Duodenal mucosa (tissue), 2 donors: Measurements from ENCODE around the gene FBXO34.

Source experiments
- H3K27ac ChIP-seq: one replicate; pipeline ENCODE4 v1.7.0; 2013; ENCODE audit warnings: low read depth, low read length
- H3K27me3 ChIP-seq, 2 donors: one replicate each; pipeline ENCODE4 v1.7.0; 2013; ENCODE audit warnings: low read length in 2 of 2, control low read depth in 1 of 2; ENCODE audit not compliant: insufficient read depth in 2 of 2, control insufficient read depth in 1 of 2
- H3K36me3 ChIP-seq, 2 donors: one replicate each; pipeline ENCODE4 v1.7.0; 2013; ENCODE audit warnings: low read length in 2 of 2, control low read depth in 1 of 2; ENCODE audit not compliant: insufficient read depth in 2 of 2, control insufficient read depth in 1 of 2
- H3K4me1 ChIP-seq, 2 donors: one replicate each; pipeline ENCODE4 v1.7.0; 2013; ENCODE audit warnings: low read length in 2 of 2, control low read depth in 1 of 2; ENCODE audit not compliant: insufficient read depth in 2 of 2, control insufficient read depth in 1 of 2
- H3K4me3 ChIP-seq, 2 donors: one replicate each; pipeline ENCODE4 v1.7.0; 2013; ENCODE audit warnings: low read length in 2 of 2, low read depth in 1 of 2
- H3K9ac ChIP-seq, 2 donors: one replicate each; pipeline ENCODE4 v1.7.0; 2013; ENCODE audit warnings: low read length in 2 of 2, low read depth in 1 of 2
- H3K9me3 ChIP-seq, 2 donors: one replicate each; pipeline ENCODE4 v1.7.0; 2013; ENCODE audit warnings: low read length in 2 of 2, control low read depth in 1 of 2; ENCODE audit not compliant: control insufficient read depth in 1 of 2

The FBXO34 gene, protein sequence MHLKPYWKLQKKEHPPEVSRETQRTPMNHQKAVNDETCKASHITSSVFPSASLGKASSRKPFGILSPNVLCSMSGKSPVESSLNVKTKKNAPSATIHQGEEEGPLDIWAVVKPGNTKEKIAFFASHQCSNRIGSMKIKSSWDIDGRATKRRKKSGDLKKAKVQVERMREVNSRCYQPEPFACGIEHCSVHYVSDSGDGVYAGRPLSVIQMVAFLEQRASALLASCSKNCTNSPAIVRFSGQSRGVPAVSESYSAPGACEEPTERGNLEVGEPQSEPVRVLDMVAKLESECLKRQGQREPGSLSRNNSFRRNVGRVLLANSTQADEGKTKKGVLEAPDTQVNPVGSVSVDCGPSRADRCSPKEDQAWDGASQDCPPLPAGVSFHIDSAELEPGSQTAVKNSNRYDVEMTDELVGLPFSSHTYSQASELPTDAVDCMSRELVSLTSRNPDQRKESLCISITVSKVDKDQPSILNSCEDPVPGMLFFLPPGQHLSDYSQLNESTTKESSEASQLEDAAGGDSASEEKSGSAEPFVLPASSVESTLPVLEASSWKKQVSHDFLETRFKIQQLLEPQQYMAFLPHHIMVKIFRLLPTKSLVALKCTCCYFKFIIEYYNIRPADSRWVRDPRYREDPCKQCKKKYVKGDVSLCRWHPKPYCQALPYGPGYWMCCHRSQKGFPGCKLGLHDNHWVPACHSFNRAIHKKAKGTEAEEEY

DNA sequence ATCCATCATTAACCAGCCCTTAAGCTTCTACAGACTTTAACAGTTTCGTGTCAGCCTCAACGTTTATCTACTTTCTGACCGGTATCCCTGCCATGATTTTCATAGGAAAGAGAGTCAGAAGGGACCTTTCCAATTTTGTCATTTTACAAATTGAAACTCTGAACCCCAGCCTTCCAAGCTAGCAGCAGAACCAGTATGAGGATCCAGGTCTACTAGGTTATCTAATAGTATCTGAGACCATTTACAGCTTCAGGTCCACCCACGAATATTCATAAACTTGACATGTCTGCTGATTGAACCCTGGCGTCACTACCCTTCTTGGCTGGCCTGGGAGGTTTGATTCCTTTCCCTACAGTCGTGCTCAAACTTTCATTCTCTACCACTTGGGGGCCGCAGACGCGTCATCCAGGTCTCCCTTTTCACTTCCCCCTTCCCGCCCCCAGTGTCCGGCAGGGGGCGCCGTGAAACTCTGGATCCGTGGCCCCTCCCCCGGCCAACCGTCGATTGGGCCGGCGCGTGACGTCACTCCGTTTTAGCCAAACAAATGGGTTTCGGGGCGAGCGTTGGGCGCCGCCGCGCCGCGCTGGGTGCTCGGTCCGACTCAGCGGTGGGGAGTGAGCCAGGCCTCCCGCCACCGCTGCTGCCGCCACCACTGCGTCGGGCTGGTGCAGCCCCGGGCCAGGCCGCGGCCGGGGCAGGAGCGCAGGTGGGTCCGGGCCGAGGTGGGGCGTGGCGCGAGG lies at the start of gene FBXO34:
TSS of gene FBXO34 (plus strand) at position 590 of the 740 bp plus-strand sequence. CDS start 78,970 bp downstream, outside the sequence.
- no peaks in the 10 kb centered on the region for H3K27me3 ChIP-seq
- H3K9me3 ChIP-seq, result no peaks in the 10 kb centered on the region
- no peaks in the 10 kb centered on the region for H3K36me3 ChIP-seq
- H3K9ac ChIP-seq, result peak within 1 kb of the TSS; percentile 98 to 99
- H3K4me1 ChIP-seq, result peaks cover 6 to 17% of the 10 kb centered on the region in 2 donors
- H3K4me3 ChIP-seq, result peak within 1 kb of the TSS; percentile 92 to 99
- peak within 1 kb of the TSS; percentile 98 for H3K27ac ChIP-seq

DNA sequence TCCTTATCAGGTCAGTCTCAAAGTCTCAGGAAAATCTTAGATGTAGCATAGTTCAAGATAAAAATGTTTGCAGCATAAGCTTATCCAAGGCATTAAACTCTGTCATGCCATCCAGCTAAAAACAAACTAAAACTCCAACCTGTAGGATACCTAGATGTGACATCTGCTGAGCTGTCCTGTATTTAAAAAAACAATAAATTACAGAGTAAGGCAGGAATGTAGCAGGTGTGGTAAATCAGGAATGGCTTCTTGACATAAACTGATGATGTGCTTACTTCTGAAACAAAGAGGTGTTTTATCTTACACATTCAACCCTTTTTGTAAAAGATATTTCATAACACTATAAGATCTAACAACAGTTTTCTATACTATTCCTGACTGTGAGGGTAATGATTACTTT lies 49.3 kb upstream of the FBXO34 start:
- H3K4me1 ChIP-seq, result peaks cover 0 to 9% of the 10 kb centered on the region in 2 donors
- no peak overlapping the region for H3K4me3 ChIP-seq
- H3K27me3 ChIP-seq, result no peaks in the 10 kb centered on the region
- no peak overlapping the region for H3K9ac ChIP-seq
- peaks cover 4 to 11% of the 10 kb centered on the region in 2 donors for H3K9me3 ChIP-seq
- H3K36me3 ChIP-seq, result no peaks in the 10 kb centered on the region
- no peak overlapping the region for H3K27ac ChIP-seq

DNA sequence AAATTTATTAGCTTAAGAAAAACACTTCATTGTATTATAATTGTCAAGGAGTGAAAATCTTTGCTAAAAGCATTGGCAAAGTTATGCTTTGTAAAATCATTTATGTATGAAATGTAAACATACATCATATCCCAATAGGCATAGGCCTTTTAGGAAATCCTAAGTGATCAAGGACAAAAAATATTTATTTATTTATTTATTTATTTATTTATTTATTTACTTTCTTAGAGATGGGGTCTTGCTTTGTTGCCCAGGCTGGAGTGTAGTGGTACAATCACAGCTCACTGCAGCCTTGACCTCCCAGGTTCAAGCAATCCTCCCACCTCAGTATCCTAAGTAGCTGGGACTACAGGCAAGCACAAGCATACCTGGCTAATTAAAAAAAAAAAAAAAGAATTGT lies 47.9 kb upstream of the FBXO34 start:
- Histone ChIP-seq H3K4me1 (peaks cover 0 to 9% of the 10 kb centered on the region in 2 donors), H3K9ac (no peak overlapping the region), H3K27me3 (no peaks in the 10 kb centered on the region), H3K9me3 (peaks cover 4 to 18% of the 10 kb centered on the region in 2 donors), H3K27ac (no peak overlapping the region), H3K36me3 (no peaks in the 10 kb centered on the region), H3K4me3 (no peak overlapping the region)

DNA sequence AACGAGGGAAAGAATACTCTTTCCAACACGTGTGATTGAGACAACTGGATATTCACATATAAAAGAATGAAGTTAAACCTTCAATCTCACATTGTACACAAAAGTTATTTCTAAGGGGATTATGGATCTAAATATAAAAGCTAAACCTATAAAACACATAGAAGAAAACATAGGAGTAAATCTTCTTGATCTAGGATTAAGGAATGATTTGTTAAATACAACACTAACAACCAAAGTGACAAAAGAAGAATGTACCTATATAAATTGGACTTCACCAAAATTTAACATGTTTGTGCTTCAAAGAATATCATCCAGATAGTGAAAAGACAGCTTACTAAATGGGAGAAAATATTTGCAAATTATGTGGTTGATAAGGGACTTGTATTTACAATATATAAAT lies 43.0 kb upstream of the FBXO34 start:
- Histone ChIP-seq H3K4me3 (no peak overlapping the region), H3K9ac (no peak overlapping the region), H3K27me3 (no peaks in the 10 kb centered on the region), H3K36me3 (no peaks in the 10 kb centered on the region), H3K4me1 (no peaks in the 10 kb centered on the region), H3K9me3 (peaks cover 4 to 18% of the 10 kb centered on the region in 2 donors), H3K27ac (no peak overlapping the region)

DNA sequence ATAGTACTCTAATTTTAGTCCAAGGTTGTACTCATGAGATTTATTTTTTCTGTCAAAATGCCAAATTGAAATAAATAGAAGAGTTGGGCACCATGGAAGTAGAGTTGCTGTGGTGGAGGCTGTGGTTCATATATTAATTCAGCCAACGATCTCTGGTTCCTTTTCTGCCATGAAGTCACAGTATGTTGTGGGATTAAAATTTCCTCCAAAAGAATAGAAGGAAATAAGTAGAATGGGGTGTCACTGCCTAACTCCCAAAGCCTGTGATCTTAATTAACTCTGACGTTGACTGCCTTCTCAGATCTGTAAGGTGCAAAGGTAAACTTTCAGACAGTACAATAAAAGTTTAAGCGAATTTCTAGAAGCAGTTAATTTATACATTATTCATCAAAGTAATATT lies 37.6 kb upstream of the FBXO34 start:
- Histone ChIP-seq H3K9me3 (no peaks in the 10 kb centered on the region), H3K27me3 (no peaks in the 10 kb centered on the region), H3K36me3 (no peaks in the 10 kb centered on the region), H3K27ac (no peak overlapping the region), H3K4me1 (peaks cover 0 to 5% of the 10 kb centered on the region in 2 donors), H3K9ac (no peak overlapping the region), H3K4me3 (no peak overlapping the region)

DNA sequence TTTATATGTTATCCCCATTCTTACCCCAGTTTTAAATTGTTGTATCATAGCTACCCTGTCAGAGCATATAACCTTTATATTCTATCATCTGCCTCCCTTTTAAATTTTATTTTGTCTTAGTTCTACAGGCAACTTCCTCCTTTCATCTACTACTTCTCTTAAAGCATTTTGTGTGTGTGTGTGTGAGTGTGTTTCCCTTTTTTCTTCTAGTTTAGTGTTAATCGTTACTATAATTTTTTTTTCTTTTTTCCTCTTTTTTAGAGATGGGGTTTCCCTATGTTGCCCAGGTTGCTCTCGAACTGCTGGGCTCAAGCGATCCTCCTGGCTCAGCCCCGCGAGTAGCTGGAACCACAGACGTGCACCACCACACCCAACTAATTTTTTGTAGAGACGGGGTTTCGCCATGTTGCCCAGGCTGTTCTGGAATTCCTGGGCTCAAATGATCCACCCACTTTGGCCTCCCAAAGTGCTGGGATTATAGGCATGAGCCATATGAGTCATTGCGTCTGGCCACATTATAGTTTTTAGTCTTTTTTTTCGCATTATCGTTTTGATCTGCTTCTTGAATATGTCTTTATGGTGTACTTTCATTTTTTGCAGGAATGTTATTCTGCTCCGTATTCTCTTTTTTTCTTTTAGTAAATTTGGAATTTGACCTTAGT lies 33.1 kb upstream of the FBXO34 start:
- Histone ChIP-seq H3K4me3 (no peak overlapping the region), H3K27ac (no peak overlapping the region), H3K9ac (no peak overlapping the region), H3K36me3 (no peaks in the 10 kb centered on the region), H3K27me3 (peaks cover 0 to 9% of the 10 kb centered on the region in 2 donors), H3K4me1 (peaks cover 0 to 5% of the 10 kb centered on the region in 2 donors), H3K9me3 (no peaks in the 10 kb centered on the region)

DNA sequence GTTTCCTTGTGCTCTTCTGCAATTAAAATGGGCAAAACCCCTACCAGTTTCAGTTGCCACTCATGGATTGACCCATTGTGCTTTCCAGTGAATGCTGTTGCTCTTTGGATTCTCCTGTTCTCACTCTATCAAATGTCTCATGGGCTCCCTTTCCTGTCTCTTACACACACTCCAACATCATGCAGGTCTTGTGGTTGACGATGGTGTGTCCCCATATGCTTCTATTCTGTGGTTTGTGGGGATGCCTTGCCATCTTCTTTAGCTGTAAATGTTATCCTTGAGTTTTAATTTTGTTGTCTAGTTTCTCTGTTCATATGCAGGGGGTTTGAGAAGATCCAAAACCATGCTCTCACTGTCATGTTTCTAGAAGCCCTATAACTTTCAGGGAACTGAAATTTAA lies 31.9 kb upstream of the FBXO34 start:
- Histone ChIP-seq H3K4me3 (no peak overlapping the region), H3K27ac (no peak overlapping the region), H3K36me3 (no peaks in the 10 kb centered on the region), H3K9ac (no peak overlapping the region), H3K9me3 (no peaks in the 10 kb centered on the region), H3K27me3 (peaks cover 0 to 9% of the 10 kb centered on the region in 2 donors), H3K4me1 (no peaks in the 10 kb centered on the region)

DNA sequence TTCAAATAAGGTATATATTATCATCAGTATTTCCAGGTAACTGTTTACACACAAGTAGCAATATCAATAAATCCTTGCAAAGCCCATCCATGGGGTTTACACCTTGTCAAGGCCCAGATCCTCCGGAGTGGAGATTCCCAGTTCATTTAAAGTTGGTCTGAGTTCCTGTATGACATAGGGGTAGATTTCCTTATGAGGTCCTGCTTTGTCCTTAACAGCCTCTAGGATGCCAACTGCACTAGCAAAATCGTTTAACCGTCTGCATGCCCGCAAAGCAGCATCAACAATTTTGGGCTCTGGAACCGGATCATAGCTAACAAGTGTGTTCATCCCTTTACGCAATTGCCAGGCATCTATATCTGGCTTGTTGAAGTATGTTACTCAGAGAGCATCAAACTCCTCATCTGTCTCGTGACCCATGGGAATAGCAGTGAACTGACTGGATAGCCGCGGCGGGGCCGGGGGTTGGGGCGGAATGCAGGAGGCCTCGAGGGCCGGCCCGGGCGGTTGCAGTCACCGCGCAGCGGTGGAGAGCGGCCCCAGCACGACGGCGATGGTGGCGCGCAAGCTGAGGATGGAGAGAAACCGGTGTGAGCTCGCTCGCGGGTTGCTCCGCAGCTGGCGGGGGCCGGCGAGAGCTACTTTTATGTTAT lies 30.6 kb upstream of the FBXO34 start:
- Histone ChIP-seq H3K27ac (no peak overlapping the region), H3K36me3 (no peaks in the 10 kb centered on the region), H3K9me3 (no peaks in the 10 kb centered on the region), H3K4me3 (no peak overlapping the region), H3K27me3 (peaks cover 0 to 9% of the 10 kb centered on the region in 2 donors), H3K4me1 (no peaks in the 10 kb centered on the region), H3K9ac (no peak overlapping the region)

DNA sequence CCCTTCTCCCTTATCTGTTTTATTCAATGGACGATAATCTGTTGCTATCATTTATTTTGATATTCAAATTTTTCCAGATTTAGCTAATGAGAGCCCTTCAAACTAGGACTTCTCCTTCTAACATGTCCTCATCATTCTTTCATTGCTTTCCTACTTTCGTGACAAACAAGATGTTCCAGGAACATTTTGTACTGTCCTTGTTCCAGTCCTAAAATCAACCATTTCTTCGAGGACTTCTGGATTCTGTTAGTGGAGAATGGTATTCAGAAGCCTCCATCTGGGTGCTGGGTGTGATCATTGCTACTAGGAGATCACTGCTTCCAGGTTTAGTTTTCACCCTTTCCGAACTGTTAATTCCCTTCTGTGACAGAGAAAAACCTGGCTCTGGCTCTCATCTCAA lies 29.5 kb upstream of the FBXO34 start:
- H3K9me3 ChIP-seq, result no peaks in the 10 kb centered on the region
- peaks cover 0 to 9% of the 10 kb centered on the region in 2 donors for H3K27me3 ChIP-seq
- no peak overlapping the region for H3K9ac ChIP-seq
- H3K27ac ChIP-seq, result no peak overlapping the region
- H3K36me3 ChIP-seq, result no peaks in the 10 kb centered on the region
- no peak overlapping the region for H3K4me3 ChIP-seq
- H3K4me1 ChIP-seq, result no peaks in the 10 kb centered on the region
